GM19025 (cell line): ENCODE data around the gene SERPINE2.

ENCODE experiments used
- ATAC-seq: cut with Tn5 transposase; IDR thresholded peaks from one replicate; pipeline ENCODE4 v1.9.1; 2021; ENCODE audit warnings: mild to moderate bottlenecking, low read depth, moderate library complexity; ENCODE audit not compliant: unreplicated experiment

Gene SERPINE2

DNA sequence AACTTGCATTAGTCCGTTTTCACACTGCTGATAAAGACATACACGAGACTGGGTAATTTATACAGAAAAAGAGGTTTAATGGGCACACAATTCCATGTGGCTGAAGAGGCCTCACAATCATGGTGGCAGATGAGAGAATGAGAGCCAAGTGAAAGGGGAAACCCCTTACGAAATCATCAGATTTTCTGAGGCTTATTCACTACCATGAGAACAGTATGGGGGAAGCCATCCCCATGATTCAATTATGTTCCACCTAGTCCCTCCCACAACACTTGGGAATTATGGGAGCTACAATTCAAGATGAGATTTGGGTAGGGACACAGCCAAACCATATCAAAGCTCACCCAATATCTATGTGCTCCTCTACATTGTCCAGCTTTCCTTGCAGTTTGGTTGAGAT, 16.0 kb upstream of the SERPINE2 start:
- no peak for ATAC-seq

GRCh38 chr2:224046752-224047151, 7.7 kb upstream of the SERPINE2 start:
- no peak for ATAC-seq

DNA sequence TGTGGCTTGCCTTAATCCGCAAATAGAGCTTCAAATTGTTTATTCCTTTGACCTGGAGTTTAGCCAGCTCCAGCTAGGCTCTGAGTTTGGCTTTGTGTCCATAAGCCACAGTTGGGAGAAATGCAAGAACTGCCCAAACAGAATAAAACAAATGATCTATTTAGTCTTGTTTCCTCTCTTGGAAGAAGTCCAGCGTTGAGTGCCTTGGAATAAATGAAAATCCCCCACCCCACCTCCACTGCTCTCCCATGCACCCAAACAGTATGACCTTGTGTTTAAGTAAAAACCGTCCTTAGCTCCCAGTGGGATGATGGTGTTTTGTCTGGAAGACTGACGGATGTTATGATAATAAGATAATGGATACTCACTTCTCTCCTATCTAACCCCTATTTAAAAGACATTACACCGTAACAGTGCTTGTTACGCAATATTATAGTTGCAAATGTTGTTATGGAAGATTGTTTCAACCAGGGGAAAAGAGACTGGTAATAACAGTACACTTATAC, 3.2 kb upstream of the SERPINE2 start:
- ATAC-seq, result no peak

DNA sequence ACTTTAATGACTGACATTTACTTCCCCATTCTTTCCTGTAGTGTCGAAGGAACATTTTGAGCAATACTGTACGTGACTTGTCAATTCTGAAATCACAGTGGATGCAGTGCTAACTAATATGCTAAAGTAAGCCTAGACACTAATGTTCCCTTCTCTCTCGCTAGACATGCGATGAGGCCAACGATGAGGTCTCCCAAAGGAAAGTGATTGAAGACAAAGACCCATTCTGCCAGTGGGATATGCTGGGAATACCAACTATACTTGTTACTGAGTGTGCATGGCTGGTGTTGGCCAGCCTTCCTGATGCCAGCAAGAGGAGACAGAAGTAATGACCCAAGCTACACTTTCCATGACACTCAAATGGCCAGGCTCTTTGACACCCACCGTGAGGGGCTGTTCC, 2.5 kb upstream of the SERPINE2 start:
- ATAC-seq, result no peak

- no peak for ATAC-seq
Measured at GRCh38 chr2:224040753-224041152, 1.7 kb upstream of the SERPINE2 start.

GRCh38 chr2:224039770-224040440, 819 bp upstream of the SERPINE2 start:
- no peak for ATAC-seq

DNA sequence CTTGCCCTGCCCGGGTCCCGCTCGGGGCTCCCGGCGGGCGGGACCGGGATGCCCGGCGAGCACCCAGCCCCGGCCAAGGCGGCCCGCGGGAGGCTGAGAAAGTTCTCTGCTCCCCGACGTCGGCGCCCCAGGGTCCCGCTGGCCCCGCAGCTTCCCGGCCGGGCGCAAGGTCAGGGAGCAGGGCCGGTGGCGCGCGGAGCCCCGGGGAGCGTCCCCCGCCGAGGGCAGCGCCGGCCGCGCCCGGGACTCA, 331 bp downstream of the SERPINE2 start:
- ATAC-seq, result peak; percentile 26

- ATAC-seq, result peak; percentile 42
Measured at GRCh38 chr2:224038049-224038829, 847 bp downstream of the SERPINE2 start.

DNA sequence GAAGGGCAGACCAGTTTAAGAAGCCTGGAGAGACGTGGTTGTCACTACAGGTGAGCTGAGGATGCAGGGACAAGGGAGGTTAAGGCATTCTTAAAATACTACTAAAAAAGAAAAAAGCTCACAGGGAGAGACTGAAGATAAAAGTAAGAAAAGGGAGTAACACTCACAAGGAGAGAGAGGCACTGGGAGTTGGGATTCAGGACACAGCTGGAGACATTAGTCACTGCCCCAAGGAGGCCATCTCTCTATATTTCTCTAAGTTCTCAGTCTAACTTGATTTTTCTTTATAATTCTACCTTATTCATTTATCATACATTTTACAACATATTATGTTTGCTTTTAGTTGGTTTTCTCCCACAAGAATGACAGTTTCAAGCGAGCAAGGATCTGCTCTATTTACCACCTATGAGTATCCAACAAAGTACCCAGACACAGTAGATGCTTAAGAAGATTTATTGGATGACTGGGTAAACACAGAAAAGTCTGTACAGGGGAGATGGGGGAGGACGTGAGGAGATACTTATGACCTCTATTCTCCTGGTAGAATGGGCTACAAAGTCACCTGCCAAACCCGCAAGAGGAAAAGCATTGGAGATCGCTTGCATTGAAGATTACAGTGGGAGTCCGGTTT, 2.2 kb downstream of the SERPINE2 start:
- no peak for ATAC-seq

DNA sequence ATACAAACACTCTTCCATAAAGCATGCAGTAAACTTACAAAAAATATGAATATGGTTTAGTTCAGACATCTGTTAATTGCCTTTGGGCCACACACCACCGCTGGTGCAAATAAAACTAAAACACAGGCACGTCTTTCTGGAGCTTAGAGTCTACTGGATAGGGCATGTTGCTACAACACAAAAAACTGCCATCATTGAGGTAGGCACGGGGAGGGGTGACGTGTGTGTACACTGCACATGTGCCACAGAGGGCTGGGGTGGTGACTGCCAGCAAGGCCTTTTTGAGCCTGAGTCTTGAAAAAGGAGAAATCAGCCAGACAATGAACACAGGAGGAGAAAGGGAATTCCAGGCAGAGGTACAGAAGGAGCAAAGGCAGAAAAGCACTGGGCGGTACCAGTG, 5.1 kb downstream of the SERPINE2 start:
- no peak for ATAC-seq

- no peak for ATAC-seq
Measured at GRCh38 chr2:224033601-224034000, 5.5 kb downstream of the SERPINE2 start.

GRCh38 chr2:224032283-224032682, 6.8 kb downstream of the SERPINE2 start:
- ATAC-seq, result no peak

GRCh38 chr2:224031358-224031970, 7.6 kb downstream of the SERPINE2 start:
- ATAC-seq, result no peak

DNA sequence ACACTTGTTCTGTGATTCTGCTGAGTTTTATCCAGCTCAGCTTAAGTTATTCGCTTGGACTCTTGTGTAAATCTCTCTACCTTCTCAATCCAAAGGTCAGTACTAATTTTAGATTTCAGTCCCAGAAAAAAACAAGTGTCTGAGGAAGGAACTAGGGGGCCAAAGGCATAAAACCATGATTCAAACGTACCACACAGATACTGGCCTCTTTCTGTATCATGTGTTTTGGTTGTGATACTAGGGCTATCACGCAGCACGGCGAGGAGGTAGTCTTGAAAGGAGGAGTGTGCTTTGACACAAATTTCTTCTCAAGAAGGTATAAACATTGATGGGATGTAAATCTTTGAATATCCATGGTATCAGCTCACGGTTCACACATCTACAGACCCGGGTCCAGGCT, 8.3 kb downstream of the SERPINE2 start:
- ATAC-seq, result no peak

- ATAC-seq, result no peak
Measured at GRCh38 chr2:224029876-224030275, 9.2 kb downstream of the SERPINE2 start.

GRCh38 chr2:224027931-224028330, 11.2 kb downstream of the SERPINE2 start:
- ATAC-seq, result no peak

DNA sequence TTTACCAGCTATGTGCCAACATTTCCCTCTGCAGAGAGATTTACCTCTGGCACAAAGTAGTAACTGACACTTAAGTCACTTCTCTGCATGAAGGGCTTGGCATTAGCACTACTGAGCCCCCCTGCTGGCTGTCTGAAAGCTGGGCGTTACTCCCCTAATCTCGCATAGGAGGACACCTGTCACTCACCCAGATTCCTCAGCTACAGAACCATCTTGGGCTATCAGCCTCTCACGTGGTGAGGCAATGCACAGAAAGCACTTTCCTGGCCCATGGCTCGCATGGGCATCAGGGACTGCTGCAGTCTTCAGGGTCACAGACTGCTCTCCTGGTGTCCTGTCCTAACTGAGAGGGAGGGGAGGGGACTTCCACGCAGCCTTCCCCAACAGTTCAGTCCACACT, 12.0 kb downstream of the SERPINE2 start:
- ATAC-seq, result no peak

GRCh38 chr2:224025874-224026273, 13.2 kb downstream of the SERPINE2 start:
- ATAC-seq, result peak; percentile 71

DNA sequence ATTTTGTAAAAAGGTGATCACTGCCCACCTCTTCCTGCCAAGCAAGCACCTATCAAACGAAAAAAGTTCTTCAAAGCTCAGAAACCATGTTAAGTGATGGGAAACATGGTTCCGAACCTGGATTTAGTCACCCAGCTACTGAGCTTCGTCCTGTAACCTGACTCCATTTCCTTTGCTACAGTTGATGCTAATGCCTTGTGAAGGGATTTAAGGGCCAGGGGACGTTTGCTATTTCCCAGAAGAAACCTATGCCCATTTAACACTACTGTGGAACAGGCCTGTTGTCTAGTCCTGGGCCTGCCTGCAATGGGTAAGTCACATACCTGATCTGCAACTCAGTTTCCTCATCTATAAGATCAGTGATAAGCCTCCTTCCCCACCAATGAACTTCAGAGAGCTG, 14.8 kb downstream of the SERPINE2 start:
- ATAC-seq, result no peak

DNA sequence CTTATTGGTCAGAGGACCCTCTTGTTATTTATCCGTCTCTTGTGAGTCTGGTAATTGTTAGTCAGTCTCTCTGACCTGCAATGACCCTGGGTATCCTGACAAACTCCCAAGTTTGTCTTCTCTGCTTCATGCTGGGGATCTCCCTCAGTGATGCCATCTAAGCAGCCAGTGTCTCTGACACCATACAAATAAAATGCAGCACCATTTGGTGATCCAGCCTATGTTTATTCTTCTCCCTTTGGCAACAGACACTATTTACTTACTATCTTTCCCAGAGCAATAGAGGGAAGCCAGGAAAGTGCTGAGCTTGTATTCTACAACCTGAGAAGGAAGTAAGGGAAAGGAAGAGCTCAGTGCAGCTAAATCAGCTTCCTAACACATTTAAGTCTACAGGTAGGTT, 15.9 kb downstream of the SERPINE2 start:
- ATAC-seq, result no peak

DNA sequence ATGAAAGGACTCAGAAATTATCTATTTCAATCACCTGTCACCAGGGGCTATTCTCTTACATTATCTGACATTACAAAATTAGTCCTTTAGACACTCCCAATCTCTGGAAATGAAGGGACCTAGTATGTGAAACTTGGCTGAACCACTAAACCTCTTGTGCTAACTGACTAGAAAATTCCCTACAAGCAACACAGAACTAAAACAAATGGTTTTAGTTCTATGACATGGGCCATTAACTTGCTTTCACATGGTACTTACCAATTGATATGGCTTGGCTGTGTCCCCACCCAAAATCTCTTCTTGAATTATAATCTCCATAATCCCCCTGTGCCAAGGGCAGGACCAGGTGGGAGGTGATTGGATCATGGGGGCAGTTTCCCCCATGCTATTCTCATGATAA, 16.6 kb downstream of the SERPINE2 start:
- ATAC-seq, result no peak
